Smooth muscle cell of the brain vasculature (primary cell): ENCODE data around the gene SRSF7.
"Not testable (repeated sequence)": the region's sequence is repeated elsewhere in the genome, so short reads cannot be mapped to it uniquely, and the experiment has no call there.

Experiments used
- DNase-seq: peaks from one replicate; pipeline ENCODE4 v3.0.0-alpha.2; 2012; ENCODE audit warnings: low read depth, low spot score

The SRSF7 gene

GRCh38 chr2:38750891-38751595 is at the start of gene SRSF7:
Gene SRSF7, minus strand, starts transcription at chr2:38751361. Its CDS starts 105 bp downstream, at chr2:38751256.
- peak; percentile 96 for DNase-seq

- no peak for DNase-seq
These were observed 46.8 kb upstream of the SRSF7 start for GRCh38 chr2:38797953-38798352.

- no peak for DNase-seq
These were observed 46.1 kb upstream of the SRSF7 start for GRCh38 chr2:38797250-38797676.

GRCh38 chr2:38795016-38795415 is 43.9 kb upstream of the SRSF7 start:
- DNase-seq = not testable (repeated sequence)

GRCh38 chr2:38794235-38794946 is 43.2 kb upstream of the SRSF7 start:
- DNase-seq = no peak

GRCh38 chr2:38793511-38793910 is 42.4 kb upstream of the SRSF7 start:
- DNase-seq = no peak

- DNase-seq = no peak
These were observed 41.6 kb upstream of the SRSF7 start for GRCh38 chr2:38792751-38793150.

GRCh38 chr2:38792321-38792720 is 41.2 kb upstream of the SRSF7 start:
- DNase-seq = not testable (repeated sequence)

- DNase-seq = no peak
These were observed 40.6 kb upstream of the SRSF7 start for GRCh38 chr2:38791744-38792143.

- DNase-seq = no peak
These were observed 38.5 kb upstream of the SRSF7 start for GRCh38 chr2:38789691-38790090.

GRCh38 chr2:38788306-38788705 is 37.1 kb upstream of the SRSF7 start:
- no peak for DNase-seq

- DNase-seq = no peak
These were observed 32.4 kb upstream of the SRSF7 start for GRCh38 chr2:38783586-38783985.

GRCh38 chr2:38778687-38779082 is 27.5 kb upstream of the SRSF7 start:
- no peak for DNase-seq

GRCh38 chr2:38776531-38776930 is 25.4 kb upstream of the SRSF7 start:
- no peak for DNase-seq

- DNase-seq = no peak
These were observed 24.7 kb upstream of the SRSF7 start for GRCh38 chr2:38775921-38776225.

- no peak for DNase-seq
These were observed 24.1 kb upstream of the SRSF7 start for GRCh38 chr2:38775097-38775920.

GRCh38 chr2:38771632-38772031 is 20.5 kb upstream of the SRSF7 start:
- no peak for DNase-seq

- DNase-seq = no peak
These were observed 14.4 kb upstream of the SRSF7 start for GRCh38 chr2:38765551-38765950.

GRCh38 chr2:38765149-38765548 is 14.0 kb upstream of the SRSF7 start:
- no peak for DNase-seq

GRCh38 chr2:38763728-38764127 is 12.6 kb upstream of the SRSF7 start:
- DNase-seq = no peak

- no peak for DNase-seq
These were observed 12.1 kb upstream of the SRSF7 start for GRCh38 chr2:38763228-38763627.

GRCh38 chr2:38755891-38756290 is 4.7 kb upstream of the SRSF7 start:
- DNase-seq = not testable (repeated sequence)

- DNase-seq = no peak
These were observed 3.3 kb upstream of the SRSF7 start for GRCh38 chr2:38754506-38754905.
